Heart left ventricle (tissue), 13 donors: ENCODE measurements around the gene MYH15.

ENCODE experiments used
- POLR2A ChIP-seq, 2 donors: fragments of 450-650 bp; IDR thresholded peaks; one replicate each; pipeline ENCODE4 v1.6.1; 2017; ENCODE audit warnings: antibody characterized with exemption in 2 of 2, mild to moderate bottlenecking in 2 of 2, moderate library complexity in 2 of 2
- TF ChIP-seq, protein P1 (sequence below), 12 donors: fragments of 200-600 bp; sonication (generic) in 4 of 12; IDR thresholded peaks; one replicate each; pipeline versions ENCODE4 v1.5.0 to v1.8.0; 2018 to 2022; ENCODE audit warnings: antibody characterized with exemption in 12 of 12, mild to moderate bottlenecking in 5 of 12
- donor health status: ischemic (EF 13 %, LVEDD 7.1; RV severe dilation, severe dysfunction).
- donor health status: DM: no; HTN: yes; CAD: no.
- donor health status: DM: no; HTN: no; CAD: no.
- donor health status: ischemic (EF 25% LVEDD 6.9; RV normal size, moderate dysfunction).
- donor health status: ischemic (EF 25% LVEDD 5.7; RV mildly dilated, moderate dysfunction).
- donor health status: ischemic (EF 35%, LVEDD 5.7; RV mildly dilated, moderate dysfunction).
- donor health status: nonischemic (EF 11% LVEDD 7.7; RV severe dilation, severe dysfunction).
- donor health status: DM: yes; HTN: yes; CAD: no.
- donor health status: PGD.
- donor health status: ischemic (EF 29% LVEDD 5.4; RV normal size, mild dysfunction).
- donor health status: nonischemic (EF 23%, LVEDD 6.1; RV moderate dilation, normal function).

DNA sequence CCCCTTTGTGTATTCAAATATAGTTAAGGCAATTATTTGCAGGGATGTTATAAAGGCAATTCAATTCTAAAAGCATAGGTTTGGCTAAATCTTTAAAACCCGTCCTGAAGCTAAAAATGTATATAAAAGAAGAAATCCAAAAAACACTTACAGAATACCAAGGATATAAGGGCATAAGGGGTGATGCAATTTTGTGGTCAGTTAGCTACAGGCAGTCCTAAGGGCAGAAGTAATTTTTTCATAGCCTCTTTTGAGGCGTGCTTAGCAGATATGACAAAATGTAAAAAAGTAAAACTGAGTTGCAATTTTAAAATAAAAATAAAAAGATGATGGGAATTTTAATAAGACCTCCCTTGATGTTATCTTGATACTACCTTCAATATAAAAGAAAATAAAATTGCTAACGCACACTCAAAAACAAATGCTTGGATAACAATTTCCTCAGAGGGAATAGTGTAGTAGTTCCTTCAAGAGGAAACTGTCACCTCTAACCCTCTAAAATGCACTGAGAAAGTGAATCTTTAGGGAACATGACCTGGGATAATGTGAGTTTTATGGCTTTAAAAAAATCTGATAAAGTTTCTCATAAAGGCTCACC, 104.2 kb downstream of the MYH15 start:
- TF ChIP-seq, protein P1, sequence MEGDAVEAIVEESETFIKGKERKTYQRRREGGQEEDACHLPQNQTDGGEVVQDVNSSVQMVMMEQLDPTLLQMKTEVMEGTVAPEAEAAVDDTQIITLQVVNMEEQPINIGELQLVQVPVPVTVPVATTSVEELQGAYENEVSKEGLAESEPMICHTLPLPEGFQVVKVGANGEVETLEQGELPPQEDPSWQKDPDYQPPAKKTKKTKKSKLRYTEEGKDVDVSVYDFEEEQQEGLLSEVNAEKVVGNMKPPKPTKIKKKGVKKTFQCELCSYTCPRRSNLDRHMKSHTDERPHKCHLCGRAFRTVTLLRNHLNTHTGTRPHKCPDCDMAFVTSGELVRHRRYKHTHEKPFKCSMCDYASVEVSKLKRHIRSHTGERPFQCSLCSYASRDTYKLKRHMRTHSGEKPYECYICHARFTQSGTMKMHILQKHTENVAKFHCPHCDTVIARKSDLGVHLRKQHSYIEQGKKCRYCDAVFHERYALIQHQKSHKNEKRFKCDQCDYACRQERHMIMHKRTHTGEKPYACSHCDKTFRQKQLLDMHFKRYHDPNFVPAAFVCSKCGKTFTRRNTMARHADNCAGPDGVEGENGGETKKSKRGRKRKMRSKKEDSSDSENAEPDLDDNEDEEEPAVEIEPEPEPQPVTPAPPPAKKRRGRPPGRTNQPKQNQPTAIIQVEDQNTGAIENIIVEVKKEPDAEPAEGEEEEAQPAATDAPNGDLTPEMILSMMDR (IDR thresholded peaks at IDR 0.05), result no peak
- no peak for TF ChIP-seq POLR2A (IDR thresholded peaks at IDR 0.05)
